HUDEP-2 (cell line): ENCODE results near the gene MUC4.
"Not testable (repeated sequence)": the region's sequence is repeated elsewhere in the genome, so short reads cannot be mapped to it uniquely, and the experiment has no call there.

Source experiments
- DNase-seq, 76 experiments: peaks; one replicate each; lab custom pipeline; 2025; ENCODE audit not compliant: unreplicated experiment in 76 of 76; lab: John Stamatoyannopoulos, UW

The MUC4 gene

DNA sequence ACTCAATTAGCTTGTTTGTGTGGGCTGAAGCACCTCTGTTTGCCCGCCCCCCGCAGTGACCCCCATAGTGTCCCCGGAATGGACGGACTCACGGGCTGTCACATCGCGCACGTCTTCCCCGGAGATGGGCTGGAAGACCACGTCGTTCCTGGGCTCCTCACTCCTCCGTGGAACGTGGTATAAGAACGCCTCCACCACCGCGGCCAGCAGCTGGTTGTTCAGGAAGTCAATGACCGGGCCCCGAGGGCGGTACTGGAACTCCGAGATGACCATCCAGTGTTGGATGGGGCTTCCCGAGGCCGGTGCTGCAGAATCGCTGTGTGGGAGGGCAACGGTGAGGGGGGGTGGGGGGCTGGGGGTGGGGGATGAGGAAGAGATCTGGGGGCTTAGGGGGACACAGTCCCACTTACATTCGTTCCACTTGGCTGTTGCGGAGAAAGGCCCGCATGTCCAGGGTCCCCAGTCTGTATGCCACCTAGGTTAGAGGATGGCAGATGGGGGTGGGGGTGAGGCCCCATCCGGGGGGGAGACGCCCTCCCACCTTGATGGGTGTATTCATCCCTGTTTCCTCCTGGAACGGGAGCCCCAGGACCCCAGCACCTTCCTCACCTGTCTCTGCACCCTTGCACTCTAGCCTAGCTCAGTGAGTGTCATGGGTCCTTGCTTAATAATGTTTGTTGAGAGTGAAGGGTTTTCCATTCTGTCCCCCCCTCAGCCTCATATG, 60.8 kb downstream of the MUC4 start:
- DNase-seq, result no peak

DNA sequence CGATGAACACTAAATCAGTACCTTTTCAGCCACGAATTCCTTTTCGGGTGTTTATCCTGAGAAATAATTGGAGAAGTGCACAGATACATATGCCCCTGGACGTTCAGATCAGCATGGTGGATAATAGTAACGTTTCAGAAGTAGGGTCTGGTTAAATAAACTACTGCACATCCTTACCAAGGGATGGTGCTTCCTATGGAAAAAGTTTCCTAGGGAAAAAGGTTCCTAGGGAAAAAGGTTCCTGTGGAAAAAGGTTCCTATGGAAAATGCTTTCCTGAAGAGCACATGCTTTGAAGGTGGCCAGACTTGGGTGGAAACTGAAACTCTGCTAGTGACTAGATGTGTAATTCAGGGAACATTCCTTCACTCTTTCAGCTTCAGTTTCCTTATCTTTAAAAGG, 62.6 kb downstream of the MUC4 start:
- DNase-seq, result not testable (repeated sequence)

DNA sequence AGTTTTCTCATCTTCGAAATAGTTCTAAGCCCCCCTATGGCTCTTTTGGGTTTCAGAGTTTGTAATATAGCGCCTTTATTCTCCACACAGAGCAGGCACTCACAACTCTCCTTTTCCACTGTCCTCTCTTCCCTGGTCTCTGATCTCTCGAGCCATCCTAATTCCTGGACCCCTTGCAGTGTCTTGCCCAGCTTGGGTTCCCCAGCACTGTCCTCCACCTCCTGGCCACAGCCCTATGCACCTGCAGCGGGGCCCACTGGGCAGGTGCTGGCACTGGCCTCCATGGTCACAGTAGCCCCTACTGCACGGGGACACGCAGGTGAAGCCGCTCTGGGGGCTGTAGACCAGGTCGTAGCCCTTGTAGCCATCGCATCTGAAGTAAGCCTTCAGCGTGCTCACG, 63.1 kb downstream of the MUC4 start:
- DNase-seq, result no peak

DNA sequence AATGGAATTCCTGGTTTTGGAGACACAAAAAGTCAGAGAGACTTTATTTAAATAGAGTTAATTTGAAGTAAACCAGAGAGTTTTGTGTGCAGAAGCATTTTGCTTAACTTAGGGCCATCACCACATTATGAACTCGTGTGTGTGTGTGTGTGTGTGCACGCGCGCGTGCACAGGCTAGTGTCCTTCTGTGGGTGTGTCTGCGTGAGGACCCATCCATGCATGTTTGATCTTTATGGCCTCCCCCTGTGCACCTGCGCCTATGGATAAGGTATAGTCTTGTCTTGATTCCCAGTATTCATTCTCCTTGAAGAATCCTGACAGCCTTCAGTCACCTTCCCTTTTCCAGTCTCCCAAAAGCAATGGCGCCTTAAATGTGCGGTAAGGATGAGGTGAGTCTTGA, 65.0 kb downstream of the MUC4 start:
- no peak for DNase-seq

DNA sequence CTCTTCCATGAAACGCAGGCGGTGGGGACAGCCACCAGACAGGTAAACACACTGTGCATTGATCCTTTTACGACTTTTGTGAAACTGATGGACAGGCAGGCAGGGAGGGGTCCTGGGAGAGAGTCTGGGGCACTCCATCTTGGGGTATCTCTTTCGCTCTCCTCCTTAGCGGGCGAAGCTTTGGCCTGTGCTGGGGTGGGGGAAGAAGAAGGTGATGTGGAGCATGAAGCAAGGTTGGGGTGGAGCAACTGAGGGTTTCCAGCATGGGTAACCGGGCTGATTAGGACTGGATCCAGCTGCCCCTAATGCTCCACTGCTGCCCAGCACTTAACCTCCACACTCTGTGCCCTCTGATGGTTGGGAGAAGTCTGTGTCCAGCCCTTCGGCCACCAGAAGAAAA, 65.4 kb downstream of the MUC4 start:
- DNase-seq, result no peak

DNA sequence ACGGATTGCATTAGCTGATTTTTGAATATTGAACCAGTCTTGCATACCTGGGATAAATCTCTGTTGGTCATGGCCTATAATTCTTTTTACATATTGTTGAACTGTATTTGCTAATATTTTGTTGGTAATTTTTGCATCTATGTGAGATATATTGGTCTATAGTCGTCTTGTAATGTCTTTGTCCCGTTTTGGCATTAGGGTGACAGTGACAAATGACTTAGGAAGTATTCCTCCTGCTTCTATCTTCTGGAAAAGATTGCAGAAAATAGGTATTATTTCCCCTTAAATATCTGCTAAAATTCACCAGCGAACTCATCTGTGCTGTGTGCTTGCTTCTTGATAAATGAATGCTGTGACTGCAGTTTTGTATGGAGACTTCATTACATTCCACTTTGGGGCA, 67.3 kb downstream of the MUC4 start:
- DNase-seq, result no peak

DNA sequence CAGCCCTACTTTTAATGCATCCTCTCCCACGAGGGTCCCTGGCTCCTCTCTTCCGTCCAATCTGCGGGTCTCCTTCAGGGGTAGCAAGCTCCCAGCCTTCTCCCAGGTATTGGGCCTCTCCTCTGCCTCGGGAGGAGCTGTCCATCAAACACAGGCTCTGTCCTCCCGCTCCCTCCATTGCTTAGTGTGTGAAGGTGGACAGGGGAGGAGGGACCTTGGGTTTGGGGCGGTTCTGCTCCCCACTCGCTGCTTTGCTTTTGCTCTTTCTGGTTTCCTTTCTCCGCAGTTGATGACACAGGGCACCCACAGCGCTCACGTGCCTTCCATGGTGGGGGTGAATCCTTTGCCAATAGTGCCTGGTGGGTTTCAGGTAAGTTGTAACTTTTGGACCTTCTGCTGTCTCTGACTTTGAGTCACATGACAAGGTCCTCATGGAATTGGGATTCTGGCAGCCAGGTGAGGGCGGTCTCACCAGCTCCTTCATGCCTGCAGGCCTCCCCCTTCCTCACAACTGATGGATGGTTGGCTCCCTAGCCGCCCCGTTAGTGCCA, 72.1 kb downstream of the MUC4 start:
- no peak for DNase-seq

DNA sequence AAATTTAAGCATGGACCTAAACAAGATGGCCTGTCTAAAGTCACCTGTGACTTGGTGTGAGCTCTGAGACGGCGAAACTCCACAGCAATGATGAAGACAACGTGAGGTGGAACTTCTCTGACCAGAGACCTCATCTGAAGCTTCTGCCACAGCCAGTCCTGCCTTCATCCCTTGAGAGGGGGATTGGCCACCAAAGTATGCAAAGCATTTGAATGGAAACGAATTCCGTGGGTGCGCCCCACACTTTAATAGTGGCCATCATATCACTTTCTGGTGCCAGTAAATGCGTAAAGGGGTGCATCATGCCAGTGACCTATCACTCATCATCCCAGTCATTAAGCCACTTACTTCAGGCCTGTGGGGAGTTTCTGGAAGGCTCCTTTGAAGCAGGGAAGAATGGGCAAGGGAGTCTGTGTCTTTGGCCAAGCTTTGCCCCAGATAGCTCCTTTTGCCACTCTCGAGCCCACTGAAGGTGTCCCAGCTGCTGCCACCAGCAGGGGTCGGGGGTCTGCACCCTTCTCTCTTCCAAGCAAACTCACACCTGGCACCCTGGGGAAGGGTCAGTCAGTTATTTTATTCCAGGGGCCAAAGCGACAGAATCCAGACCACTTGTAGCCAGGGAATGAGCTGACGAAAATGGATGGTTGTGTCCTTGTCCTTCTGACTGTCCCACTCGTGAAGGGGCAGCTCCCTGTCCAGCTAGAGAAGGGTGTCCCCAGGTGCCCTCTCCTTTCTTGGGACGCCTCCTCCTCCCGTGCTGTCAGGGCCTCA, 73.3 kb downstream of the MUC4 start:
- DNase-seq, result no peak

DNA sequence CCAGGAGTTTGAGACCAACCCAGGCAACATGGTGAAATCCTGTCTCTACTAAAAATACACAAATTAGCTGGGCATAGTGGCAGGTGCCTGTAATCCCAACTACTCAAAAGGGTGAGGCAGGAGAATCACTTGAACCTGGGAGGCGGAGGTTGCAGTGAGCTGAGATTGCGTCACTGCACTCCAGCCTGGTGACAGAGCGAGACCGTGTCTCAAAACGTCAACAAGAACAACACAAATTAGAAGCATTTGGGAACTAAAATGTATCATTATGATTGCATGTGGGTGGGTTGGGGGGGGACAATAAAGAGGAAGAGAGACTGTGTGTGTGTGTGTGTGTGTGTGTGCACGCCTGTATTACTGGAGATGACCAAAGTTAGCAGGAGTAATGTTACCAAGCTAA, 73.9 kb downstream of the MUC4 start:
- not testable (repeated sequence) for DNase-seq

DNA sequence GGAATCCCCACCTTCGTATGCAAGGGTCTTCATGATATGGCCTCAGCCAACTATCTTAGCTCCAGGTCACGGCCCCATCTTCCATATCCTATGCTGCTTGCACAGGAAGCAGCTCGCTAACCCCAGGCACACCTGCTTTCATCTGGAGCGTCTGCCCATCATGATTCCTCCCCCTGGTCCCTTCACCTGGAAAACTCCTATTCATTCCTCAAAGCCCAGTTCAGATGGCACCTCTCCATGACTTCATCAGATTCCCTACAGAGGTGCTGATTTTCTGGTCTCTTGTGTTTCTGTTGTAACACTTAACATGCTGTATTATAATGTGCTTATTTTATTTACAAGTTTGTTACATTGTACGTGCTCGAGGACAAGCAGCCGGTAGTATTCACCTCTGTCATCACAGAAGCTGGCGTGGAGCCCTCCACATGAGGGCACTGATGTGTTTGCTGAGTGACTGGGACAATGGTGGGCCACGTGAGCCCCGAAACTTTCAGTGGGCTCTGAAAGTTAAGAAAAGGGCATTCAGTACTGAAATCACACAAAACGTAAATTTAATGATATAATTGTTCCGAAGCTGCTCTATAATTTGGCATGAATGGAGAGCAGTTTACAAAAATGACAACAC, 74.8 kb downstream of the MUC4 start:
- no peak for DNase-seq

DNA sequence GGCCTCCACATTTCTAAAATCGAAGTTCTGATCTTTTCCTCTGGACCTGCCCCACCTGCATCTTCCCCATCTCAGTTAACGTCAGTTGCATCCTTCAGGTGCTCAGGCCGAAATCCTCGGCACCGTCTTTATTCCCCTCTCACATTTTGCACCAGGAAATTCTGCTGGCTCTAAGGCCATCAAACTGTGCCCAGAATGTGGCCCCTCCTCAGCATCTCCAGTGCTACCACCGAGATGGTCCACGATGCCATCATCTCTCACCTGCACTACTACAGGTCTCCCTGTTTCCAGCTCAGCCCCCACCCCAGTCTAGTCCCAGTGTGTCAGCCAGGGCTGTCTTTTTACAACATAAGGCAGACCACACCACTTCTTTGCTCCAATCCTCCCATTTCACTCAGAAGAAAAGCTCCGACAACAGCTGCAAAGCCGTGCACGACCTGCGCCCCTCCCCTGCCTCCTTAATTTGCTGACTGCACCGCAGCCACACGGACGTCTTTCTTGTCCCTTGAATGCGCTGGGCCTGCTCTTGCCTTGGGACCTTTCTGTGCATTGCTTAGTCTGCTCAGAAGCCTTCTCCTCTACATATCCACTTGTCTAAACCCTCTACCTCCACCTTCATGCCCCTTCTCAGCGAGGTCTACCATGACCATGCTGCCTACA, 76.6 kb downstream of the MUC4 start:
- DNase-seq, result no peak

DNA sequence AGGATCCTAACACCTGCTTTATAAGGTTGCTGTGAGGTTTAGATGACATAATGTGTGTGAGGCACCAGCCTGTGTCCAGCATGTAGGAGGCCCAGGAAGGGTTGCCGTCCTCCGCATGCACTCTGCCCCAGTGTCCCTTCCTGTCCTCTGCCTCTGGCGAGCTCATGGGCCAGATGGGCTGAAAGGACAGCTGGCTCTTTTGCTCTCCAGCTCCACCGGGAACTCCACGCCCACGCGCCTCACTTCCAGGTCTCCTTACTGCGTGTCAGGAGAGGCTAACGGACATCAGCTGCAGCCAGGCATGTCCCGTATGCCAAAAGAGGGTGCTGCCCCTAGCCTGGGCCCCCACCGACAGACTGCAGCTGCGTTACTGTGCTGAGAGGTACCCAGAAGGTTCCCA, 78.8 kb downstream of the MUC4 start:
- no peak for DNase-seq

DNA sequence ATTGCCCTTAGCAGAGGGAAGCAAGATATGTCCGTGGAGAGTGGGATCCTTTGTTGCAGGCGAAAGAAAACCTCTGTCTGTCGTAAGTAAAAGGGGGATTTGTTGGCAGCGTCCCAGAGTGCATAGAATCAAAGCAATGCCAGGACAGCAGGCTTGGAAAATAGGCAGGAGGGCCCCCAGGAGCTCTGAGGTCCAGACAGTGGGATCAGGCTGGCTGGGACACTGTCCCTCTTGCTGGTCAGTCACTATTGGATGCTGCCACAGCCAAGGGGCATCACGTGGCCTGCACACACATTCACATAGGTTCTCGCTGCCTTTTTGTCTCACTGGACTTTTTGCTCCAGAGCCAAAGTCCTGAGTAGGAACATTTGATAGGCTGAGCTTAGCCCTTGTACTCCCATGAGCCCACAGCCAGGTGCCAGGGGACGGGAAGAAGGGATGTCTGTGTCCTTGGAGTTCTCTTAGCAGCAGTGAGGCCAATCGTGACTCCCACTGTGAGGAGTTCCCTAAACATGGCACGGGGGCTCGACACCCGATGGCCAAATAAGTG, 80.3 kb downstream of the MUC4 start:
- DNase-seq, result no peak

DNA sequence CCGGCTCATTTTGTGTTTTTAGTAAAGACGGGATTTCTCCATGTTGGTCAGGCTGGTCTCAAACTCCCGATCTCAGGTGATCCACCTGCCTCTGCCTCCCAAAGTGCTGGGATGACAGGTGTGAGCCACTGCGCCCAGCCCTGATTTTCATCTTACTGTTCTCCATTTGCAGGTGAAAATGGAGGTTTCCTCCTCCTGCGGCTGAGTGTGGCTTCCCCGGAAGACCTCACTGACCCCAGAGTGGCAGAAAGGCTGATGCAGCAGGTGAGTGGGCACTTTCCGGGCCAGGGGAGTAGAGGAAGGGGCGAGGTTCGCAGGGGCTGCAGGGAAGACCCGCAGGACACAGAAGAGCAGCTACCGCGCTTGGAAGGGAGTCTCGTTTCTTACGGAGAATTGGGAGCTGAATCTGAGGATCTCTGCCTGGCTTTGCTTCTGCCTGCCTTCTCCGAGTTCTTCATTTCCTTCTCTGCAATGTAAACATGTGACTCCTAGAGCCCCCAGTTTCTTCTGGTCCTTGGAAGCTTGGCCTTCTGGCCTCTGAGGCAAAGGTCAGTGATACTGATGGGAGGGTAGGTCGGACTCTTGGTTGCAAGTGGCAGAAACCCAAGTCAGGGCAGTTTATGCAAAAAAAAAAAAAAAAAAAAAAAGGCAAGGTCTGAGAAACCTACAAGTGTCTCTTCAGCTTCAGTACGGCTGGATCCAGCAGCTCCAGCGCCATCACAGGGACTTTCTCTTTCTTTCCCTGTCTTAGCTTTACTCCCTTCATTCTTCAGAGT, 82.1 kb downstream of the MUC4 start:
- DNase-seq, result no peak

DNA sequence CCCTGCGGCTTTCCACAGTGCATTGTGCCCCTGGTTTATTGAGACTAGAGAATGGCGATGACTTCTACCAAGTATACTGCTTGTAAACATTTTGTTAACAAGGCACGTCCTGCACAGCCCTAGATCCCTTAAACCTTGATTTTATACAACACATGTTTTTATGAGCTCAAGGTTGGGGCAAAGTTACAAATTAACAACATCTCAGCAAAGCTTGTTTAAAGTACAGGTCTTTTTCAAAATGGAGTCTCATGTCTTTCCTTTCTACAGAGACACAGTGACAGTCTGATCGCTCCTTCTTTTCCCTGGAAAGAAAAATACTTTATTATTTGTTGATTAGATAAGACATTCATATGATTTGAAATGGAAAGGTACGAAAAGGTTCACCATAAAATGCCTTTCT, 82.9 kb downstream of the MUC4 start:
- DNase-seq, result not testable (repeated sequence)

DNA sequence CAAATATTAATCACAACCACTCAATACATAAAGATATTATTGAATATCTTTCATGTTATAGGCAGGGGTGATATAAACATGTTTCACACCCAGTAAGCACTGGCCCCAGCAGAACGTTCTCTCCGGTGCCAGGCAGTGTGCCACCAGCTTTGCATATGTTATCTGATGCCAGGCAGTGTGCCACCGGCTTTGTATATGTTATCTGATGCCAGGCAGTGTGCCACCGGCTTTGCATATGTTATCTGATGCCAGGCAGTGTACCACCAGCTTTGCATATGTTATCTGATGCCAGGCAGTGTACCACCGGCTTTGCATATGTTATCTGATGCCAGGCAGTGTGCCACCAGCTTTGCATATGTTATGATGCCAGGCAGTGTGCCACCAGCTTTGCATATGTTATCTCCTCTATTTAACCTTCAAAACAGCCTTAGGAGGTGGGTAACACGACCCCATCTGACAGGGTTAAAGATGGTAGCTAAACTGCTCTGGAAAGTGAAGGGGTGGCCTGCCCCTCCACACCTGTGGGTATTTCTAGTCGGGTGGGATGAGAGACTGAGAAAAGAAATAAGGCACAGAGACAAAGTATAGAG, 84.0 kb downstream of the MUC4 start:
- DNase-seq, result no peak

DNA sequence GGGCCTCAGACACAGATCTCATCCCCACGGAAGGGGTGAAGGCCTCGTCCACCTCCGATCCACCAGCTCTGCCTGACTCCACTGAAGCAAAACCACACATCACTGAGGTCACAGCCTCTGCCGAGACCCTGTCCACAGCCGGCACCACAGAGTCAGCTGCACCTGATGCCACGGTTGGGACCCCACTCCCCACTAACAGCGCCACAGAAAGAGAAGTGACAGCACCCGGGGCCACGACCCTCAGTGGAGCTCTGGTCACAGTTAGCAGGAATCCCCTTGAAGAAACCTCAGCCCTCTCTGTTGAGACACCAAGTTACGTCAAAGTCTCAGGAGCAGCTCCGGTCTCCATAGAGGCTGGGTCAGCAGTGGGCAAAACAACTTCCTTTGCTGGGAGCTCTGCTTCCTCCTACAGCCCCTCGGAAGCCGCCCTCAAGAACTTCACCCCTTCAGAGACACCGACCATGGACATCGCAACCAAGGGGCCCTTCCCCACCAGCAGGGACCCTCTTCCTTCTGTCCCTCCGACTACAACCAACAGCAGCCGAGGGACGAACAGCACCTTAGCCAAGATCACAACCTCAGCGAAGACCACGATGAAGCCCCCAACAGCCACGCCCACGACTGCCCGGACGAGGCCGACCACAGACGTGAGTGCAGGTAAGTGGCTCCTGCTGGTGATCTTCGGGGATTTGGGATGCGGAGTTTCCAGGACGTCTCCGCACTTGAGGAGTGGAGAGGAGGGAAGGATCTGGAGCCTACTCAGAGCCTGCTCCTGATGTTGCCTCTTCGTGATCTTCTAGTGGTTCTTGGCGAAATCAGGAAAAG, 85.6 kb downstream of the MUC4 start:
- not testable (repeated sequence) for DNase-seq

DNA sequence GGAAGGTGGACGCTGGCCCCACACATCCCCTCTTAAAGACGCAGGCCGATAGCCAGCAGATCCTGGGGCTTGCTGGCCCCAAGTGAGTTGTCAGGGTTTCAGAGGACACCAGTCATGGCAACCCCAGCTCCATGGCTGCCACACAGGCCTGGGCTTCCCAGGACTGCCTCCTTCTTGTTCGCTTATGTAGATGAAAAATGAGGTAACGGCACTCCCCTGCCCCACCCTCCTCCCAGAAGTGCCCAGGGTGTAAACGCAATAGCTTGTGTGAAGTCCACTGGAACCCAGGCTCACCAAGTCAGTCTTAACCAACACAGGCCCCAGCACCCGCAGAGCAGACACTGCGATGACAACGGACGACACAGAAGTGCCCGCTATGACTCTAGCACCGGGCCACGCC, 87.4 kb downstream of the MUC4 start:
- DNase-seq, result not testable (repeated sequence)

DNA sequence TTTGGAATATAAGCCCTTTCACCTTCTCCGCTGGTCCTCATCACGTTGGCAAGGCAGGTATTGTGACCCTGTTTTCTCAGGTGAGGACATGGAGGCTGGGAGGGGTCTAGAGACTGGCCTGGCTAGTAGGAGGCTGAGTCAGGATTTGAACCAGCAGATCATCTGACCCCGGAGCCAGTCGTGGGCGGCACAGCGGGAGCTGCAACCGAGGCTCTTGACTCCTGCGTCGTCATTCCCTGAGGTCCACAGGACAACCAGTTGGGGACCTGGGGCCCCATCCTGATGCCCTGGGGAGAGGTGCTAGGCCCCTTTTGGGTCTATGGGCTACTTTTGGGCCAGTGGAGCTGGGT, 88.8 kb downstream of the MUC4 start:
- not testable (repeated sequence) for DNase-seq
